GM20000 (cell line): ENCODE results near the gene GAPVD1.
"Not testable (repeated sequence)": the region's sequence is repeated elsewhere in the genome, so short reads cannot be mapped to it uniquely, and the experiment has no call there.

Experiments
- DNase-seq: peaks from one replicate; pipeline ENCODE4 v3.0.0; 2012; ENCODE audit warnings: low spot score
- CTCF ChIP-seq: IDR thresholded peaks from 2 replicates; pipeline ENCODE4 v1.5.1; 2012; ENCODE audit warnings: mild to moderate bottlenecking, control low read depth; ENCODE audit errors: extremely low read depth, missing control alignments

GAPVD1 gene

GRCh38 chr9:125261501-125262293 is at the start of gene GAPVD1:
Gene GAPVD1 (plus strand): TSS chr9:125261826. CDS start chr9:125298922, 37,096 bp downstream.
- DNase-seq: peak; percentile 98
- peak; percentile 28 for TF ChIP-seq CTCF

- DNase-seq: no peak
- TF ChIP-seq CTCF: no peak
These were observed 47.4 kb upstream of the GAPVD1 start for GRCh38 chr9:125214186-125214585.

GRCh38 chr9:125218621-125219020 is 43.0 kb upstream of the GAPVD1 start:
- no peak for TF ChIP-seq CTCF
- no peak for DNase-seq

GRCh38 chr9:125224858-125225257 is 36.8 kb upstream of the GAPVD1 start:
- not testable (repeated sequence) for DNase-seq

GRCh38 chr9:125227761-125228160 is 33.9 kb upstream of the GAPVD1 start:
- no peak for DNase-seq
- TF ChIP-seq CTCF: no peak

- no peak for TF ChIP-seq CTCF
These were observed 27.9 kb upstream of the GAPVD1 start for GRCh38 chr9:125233678-125234077.

GRCh38 chr9:125234099-125234498 is 27.5 kb upstream of the GAPVD1 start:
- not testable (repeated sequence) for DNase-seq

More at GRCh38 chr9:125233678-125234077, 27.9 kb upstream of the GAPVD1 start:
- DNase-seq: no peak

GRCh38 chr9:125235804-125236519 is 25.7 kb upstream of the GAPVD1 start:
- no peak for DNase-seq
- TF ChIP-seq CTCF: no peak

- not testable (repeated sequence) for DNase-seq
These were observed 25.0 kb upstream of the GAPVD1 start for GRCh38 chr9:125236520-125237159.
